Measurements from ENCODE around the gene SLC1A7.

DNA sequence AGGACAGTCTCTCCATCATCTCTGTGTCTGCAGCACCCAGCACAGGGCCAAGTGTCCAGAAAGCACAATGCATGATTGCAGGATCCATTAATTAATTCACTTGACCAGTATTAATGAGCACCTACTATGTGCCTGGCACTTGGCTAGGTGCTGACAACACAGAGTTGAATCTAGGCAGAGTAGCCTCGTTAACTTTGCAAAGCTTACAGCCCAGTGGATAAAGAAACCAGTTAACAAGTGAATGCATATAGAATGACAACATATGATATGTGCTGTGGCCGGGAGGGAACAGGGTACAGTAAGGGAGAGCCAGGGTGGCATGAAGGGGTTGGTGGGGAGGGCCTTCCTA is 10.9 kb downstream of the SLC1A7 start:
- TF ChIP-seq POLR2A (IDR thresholded peaks at IDR 0.05): no peak
- TF ChIP-seq, protein P1, sequence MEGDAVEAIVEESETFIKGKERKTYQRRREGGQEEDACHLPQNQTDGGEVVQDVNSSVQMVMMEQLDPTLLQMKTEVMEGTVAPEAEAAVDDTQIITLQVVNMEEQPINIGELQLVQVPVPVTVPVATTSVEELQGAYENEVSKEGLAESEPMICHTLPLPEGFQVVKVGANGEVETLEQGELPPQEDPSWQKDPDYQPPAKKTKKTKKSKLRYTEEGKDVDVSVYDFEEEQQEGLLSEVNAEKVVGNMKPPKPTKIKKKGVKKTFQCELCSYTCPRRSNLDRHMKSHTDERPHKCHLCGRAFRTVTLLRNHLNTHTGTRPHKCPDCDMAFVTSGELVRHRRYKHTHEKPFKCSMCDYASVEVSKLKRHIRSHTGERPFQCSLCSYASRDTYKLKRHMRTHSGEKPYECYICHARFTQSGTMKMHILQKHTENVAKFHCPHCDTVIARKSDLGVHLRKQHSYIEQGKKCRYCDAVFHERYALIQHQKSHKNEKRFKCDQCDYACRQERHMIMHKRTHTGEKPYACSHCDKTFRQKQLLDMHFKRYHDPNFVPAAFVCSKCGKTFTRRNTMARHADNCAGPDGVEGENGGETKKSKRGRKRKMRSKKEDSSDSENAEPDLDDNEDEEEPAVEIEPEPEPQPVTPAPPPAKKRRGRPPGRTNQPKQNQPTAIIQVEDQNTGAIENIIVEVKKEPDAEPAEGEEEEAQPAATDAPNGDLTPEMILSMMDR (IDR thresholded peaks at IDR 0.05): no peak

All from testis (tissue), 2 donors.